K562 (cell line): ENCODE data around the gene DENND6A. TPM values are rescaled to one million over a fixed set of nuclear protein-coding genes. Genes with fewer than 3 reads are reported as not detected.

Source experiments
- ATAC-seq: fragments of 200-7000 bp; cut with Tn5 transposase; 3 replicates; pipeline ENCODE4 v1.9.1; 2020; ENCODE audit warnings: moderate library complexity
- BruUV-seq: library from RNA; stranded (reverse); fragments of 400-500 nt; replicated peaks from 2 replicates; lab custom pipeline; 2021; lab: Mats Ljungman, UMichigan
- CTCF ChIA-PET: fragments of 300-600 bp; formaldehyde crosslinking; extraction: SDS; loops from one replicate; lab custom pipeline; 2021; ENCODE audit warnings: low intra/inter-chr PET ratio; lab: Yijun Ruan, JAX
- POLR2A ChIA-PET: fragments of 300-600, 350-650 bp; sonication (Branson Sonifier 250); formaldehyde crosslinking; extraction: SDS; loops from one replicate; lab custom pipeline; 2021; ENCODE audit warnings: antibody characterized with exemption, inconsistent platforms; lab: Yijun Ruan, JAX
- DNase-seq, 4 experiments: peaks; one replicate each; pipeline versions ENCODE4 v3.0.0 to v3.0.0-alpha.2; 2011 to 2018; ENCODE audit warnings: low spot score in 3 of 4, mixed read lengths in 3 of 4; ENCODE audit errors: extremely low read depth in 1 of 4
- FAIRE-seq: peaks from 2 replicates; lab custom pipeline; 2011; peaks lifted over from hg19 to GRCh38; lab: Jason Lieb, UNC
- H2AFZ ChIP-seq: 2 replicates; pipeline ENCODE4 v1.6.0; 2011; ENCODE audit warnings: low read depth, low read length, control low read depth, inconsistent platforms
- H3K27ac ChIP-seq: fragments of 200-600 bp; 3 replicates; pipeline ENCODE4 v1.8.0; 2011; ENCODE audit warnings: low read depth, mild to moderate bottlenecking, control low read depth, inconsistent platforms, low read length, moderate library complexity, mixed read lengths; ENCODE audit errors: extremely low read depth
- H3K27me3 ChIP-seq, 2 experiments: fragments of 300-600 bp in 1 of 2; 2 replicates in 1 of 2; 3 replicates in 1 of 2; pipeline versions ENCODE4 v1.6.0 to v1.8.0; 2011; ENCODE audit warnings: inconsistent platforms in 2 of 2, low read length in 2 of 2, mild to moderate bottlenecking in 1 of 2, mixed read lengths in 1 of 2, moderate library complexity in 1 of 2; ENCODE audit not compliant: control insufficient read depth in 2 of 2, insufficient read depth in 2 of 2
- H3K36me3 ChIP-seq: fragments of 300-600 bp; 3 replicates; pipeline ENCODE4 v1.8.0; 2011; ENCODE audit warnings: mild to moderate bottlenecking, low read length, inconsistent platforms; ENCODE audit not compliant: control insufficient read depth, insufficient read depth
- H3K4me1 ChIP-seq, 2 experiments: fragments of 200-600 bp in 1 of 2; replicated peaks in 1 of 2; 2 replicates in 1 of 2; 3 replicates in 1 of 2; pipeline versions ENCODE4 v1.5.1 to v1.8.0; 2011; ENCODE audit warnings: inconsistent platforms in 2 of 2, low read length in 2 of 2, mild to moderate bottlenecking in 1 of 2, mixed read lengths in 1 of 2, moderate library complexity in 1 of 2; ENCODE audit not compliant: control insufficient read depth in 2 of 2, insufficient read depth in 2 of 2
- H3K4me2 ChIP-seq: 2 replicates; pipeline ENCODE4 v1.6.1; 2011; ENCODE audit warnings: low read length, control low read depth, inconsistent platforms, mixed read lengths; ENCODE audit not compliant: insufficient read depth
- H3K4me3 ChIP-seq: fragments of 200-600 bp; sonication (generic), shearing (Covaris generic); 2 replicates; pipeline ENCODE4 v1.5.1; 2016; ENCODE audit warnings: control low read depth, inconsistent platforms
- H3K79me2 ChIP-seq: fragments of 200-600 bp; 3 replicates; pipeline ENCODE4 v1.8.0; 2011; ENCODE audit warnings: low read length, inconsistent platforms; ENCODE audit not compliant: control insufficient read depth, insufficient read depth
- H3K9ac ChIP-seq, 2 experiments: 2 replicates each; pipeline versions ENCODE4 v1.6.0 to v1.6.1; 2011; ENCODE audit warnings: low read depth in 2 of 2, low read length in 2 of 2, control low read depth in 1 of 2, inconsistent platforms in 1 of 2, mild to moderate bottlenecking in 1 of 2, mixed read lengths in 1 of 2; ENCODE audit not compliant: insufficient read depth in 1 of 2
- H3K9me1 ChIP-seq: one replicate; pipeline ENCODE4 v1.6.0; 2011; ENCODE audit warnings: inconsistent platforms, mild to moderate bottlenecking, low read length, moderate library complexity; ENCODE audit not compliant: control insufficient read depth, insufficient read depth
- H3K9me3 ChIP-seq: replicated peaks from 2 replicates; pipeline ENCODE4 v1.5.1; 2011; ENCODE audit warnings: low read depth, low read length, inconsistent platforms; ENCODE audit not compliant: control insufficient read depth, insufficient read depth
- H4K20me1 ChIP-seq: replicated peaks from 2 replicates; pipeline ENCODE4 v1.6.1; 2011; ENCODE audit warnings: low read length, inconsistent platforms, mixed read lengths; ENCODE audit not compliant: control insufficient read depth, insufficient read depth
- ARNT ChIP-seq, 2 experiments: fragments of 450-650 bp; IDR thresholded peaks; 2 replicates each; pipeline ENCODE4 v1.6.1; 2016; ENCODE audit warnings: mild to moderate bottlenecking in 1 of 2
- CBFB ChIP-seq: sonication (generic); formaldehyde crosslinking; IDR thresholded peaks from 2 replicates; pipeline ENCODE4 v1.4.0; 2020; ENCODE audit warnings: mild to moderate bottlenecking, missing genetic modification reagents
- CEBPB ChIP-seq: fragments of 450-650 bp; IDR thresholded peaks from 2 replicates; pipeline ENCODE4 v1.6.1; 2016; ENCODE audit warnings: missing genetic modification characterization, missing compliant biosample characterization
- COPS2 ChIP-seq: fragments of 450-650 bp; conservative IDR thresholded peaks from 2 replicates; pipeline ENCODE4 v1.6.1; 2016; ENCODE audit warnings: mild to moderate bottlenecking, moderate library complexity
- CTBP1 ChIP-seq: fragments of 450-650 bp; IDR thresholded peaks from 2 replicates; pipeline ENCODE4 v1.6.1; 2016; ENCODE audit warnings: borderline replicate concordance
- HDAC1 ChIP-seq, 2 experiments: fragments of 450-650 bp; IDR thresholded peaks; 2 replicates each; pipeline ENCODE4 v1.6.1; 2016 to 2017; ENCODE audit warnings: inconsistent platforms in 1 of 2, mild to moderate bottlenecking in 1 of 2, moderate library complexity in 1 of 2
- MEF2D ChIP-seq: conservative IDR thresholded peaks from 2 replicates; pipeline ENCODE4 v1.6.1; 2016; ENCODE audit warnings: low read depth, missing genetic modification characterization, missing compliant biosample characterization
- NR1H2 ChIP-seq: sonication (generic); formaldehyde crosslinking; IDR thresholded peaks from 2 replicates; pipeline ENCODE4 v1.4.0; 2020; ENCODE audit warnings: mild to moderate bottlenecking, missing genetic modification reagents
- SMARCA4 ChIP-seq: fragments of 450-650 bp; IDR thresholded peaks from 2 replicates; pipeline ENCODE4 v1.6.1; 2016
- SMARCE1 ChIP-seq: fragments of 450-650 bp; IDR thresholded peaks from 2 replicates; pipeline ENCODE4 v1.7.1; 2016; ENCODE audit warnings: mild to moderate bottlenecking
- TOE1 ChIP-seq, 2 experiments: fragments of 450-650 bp in 1 of 2; sonication (generic) in 1 of 2; formaldehyde crosslinking in 1 of 2; IDR thresholded peaks; 2 replicates each; pipeline versions ENCODE4 v1.7.1 to v1.8.0; 2016 to 2022; ENCODE audit warnings: borderline replicate concordance in 2 of 2, mild to moderate bottlenecking in 2 of 2, antibody characterized with exemption in 1 of 2, inconsistent platforms in 1 of 2, low read depth in 1 of 2, missing genetic modification reagents in 1 of 2, moderate library complexity in 1 of 2
- ZBTB33 ChIP-seq: sonication (generic); formaldehyde crosslinking; IDR thresholded peaks from 2 replicates; pipeline ENCODE4 v1.8.1; 2023; ENCODE audit warnings: mild to moderate bottlenecking, missing genetic modification reagents
- ZEB2 ChIP-seq: fragments of 450-650 bp; IDR thresholded peaks from 2 replicates; pipeline ENCODE4 v1.6.1; 2016
- ZNF165 ChIP-seq: fragments of 250-450 bp; sonication (Bioruptor Pico); IDR thresholded peaks from 2 replicates; pipeline ENCODE4 v1.4.0; 2020; ENCODE audit warnings: borderline replicate concordance
- ZNF274 ChIP-seq: IDR thresholded peaks from 2 replicates; pipeline ENCODE4 v1.6.1; 2011; ENCODE audit warnings: low read depth, mild to moderate bottlenecking, low read length, moderate library complexity, borderline replicate concordance
- ZNF354B ChIP-seq: fragments of 250-450 bp; sonication (Bioruptor Pico); IDR thresholded peaks from 2 replicates; pipeline ENCODE4 v1.4.0; 2020
- ZZZ3 ChIP-seq: fragments of 450-650 bp; IDR thresholded peaks from 2 replicates; pipeline ENCODE4 v1.6.1; 2016; ENCODE audit warnings: antibody characterized with exemption, mild to moderate bottlenecking, moderate library complexity
- WGBS: fragments of 100-300 bp; shearing (Covaris generic); methylation state at CpG from one replicate; pipeline ENCODE4 v1.1.6; 2016; ENCODE audit warnings: low coverage, mixed read lengths; ENCODE audit not compliant: insufficient coverage; ENCODE audit errors: missing lambda C conversion rate; 5-methylcytosine and 5-hydroxymethylcytosine counted together
- in situ Hi-C: fragments of 300-500 bp; cut with MboI; formaldehyde crosslinking; loops from 4 replicates; pipeline ENCODE4 v1.15.0; 2018; ENCODE audit warnings: inconsistent platforms, mixed read lengths
- intact Hi-C: fragments of 100-400 bp; cut with micrococcal nuclease; formaldehyde crosslinking; loops from 2 replicates; pipeline ENCODE4 v1.14.2; 2022
- polyA plus RNA-seq, 8 experiments: library from polyadenylated mRNA; depleted of rRNA in 4 of 8; stranded (reverse) in 5 of 8; unstranded in 3 of 8; fragments of >200 nt; fragmentation: Nextera tagmentation in 2 of 8; fragmentation: Illumina TruSeq in 1 of 8; extraction: Ambion mirVana in 2 of 8; extraction: Trizol in 1 of 8; gene quantifications; 2 replicates each; pipeline versions ENCODE4 v1.2.1 to v1.2.3, GENCODE V29; 2011 to 2014; ENCODE audit warnings: inconsistent platforms in 1 of 8, missing spikeins in 1 of 8
- total RNA-seq, 7 experiments: library from RNA; depleted of rRNA in 6 of 7; stranded (reverse); fragments of >200 nt in 6 of 7; fragmentation: Illumina TruSeq in 2 of 7; extraction: Trizol in 2 of 7; gene quantifications; 2 replicates each; pipeline versions ENCODE4 v1.2.1 to v1.2.3, GENCODE V29; 2011 to 2021; ENCODE audit warnings: low replicate concordance in 1 of 7

The DENND6A gene
- total and polyA plus RNA-seq, 9 of the 15 experiments (the other 6 are each of a cell fraction or from before 2014, with no cell fraction given): 1.5 to 12.7 (median 7.1) TPM

DNA sequence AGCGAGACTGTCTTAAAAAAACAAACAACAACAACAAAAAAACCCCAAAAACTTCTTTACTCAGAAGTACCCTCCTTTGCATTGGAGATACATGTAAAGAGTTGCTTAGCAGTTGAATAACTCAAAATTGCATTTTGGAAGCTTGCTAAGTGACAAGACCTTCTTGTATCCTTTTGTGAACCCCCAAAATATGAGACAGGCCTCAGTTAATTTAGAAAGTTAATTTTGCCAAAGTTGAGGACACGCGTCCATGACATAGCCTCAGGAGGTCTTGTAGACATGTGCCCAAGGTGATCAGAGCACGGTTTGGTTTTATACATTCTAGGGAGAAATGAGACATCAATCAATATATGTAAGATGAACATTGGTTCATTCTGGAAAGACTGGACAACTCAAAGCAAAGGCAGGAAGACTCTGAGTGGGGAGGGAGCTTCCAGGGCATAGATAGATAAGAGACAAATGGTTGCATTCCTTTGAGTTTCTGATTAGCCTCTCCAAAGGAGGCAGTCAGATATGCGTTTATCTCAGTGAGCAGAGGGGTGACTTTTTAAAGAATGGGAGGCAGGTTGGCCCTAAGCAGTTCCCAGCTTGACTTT lies 94.0 kb downstream of the DENND6A start:
- DNase-seq (peak in 2 of 4 experiments; percentile 48 to 85), ATAC-seq (no peak), FAIRE-seq (peak; percentile 78)
- Histone ChIP-seq H3K4me1 (peaks cover 9 to 12% of the 10 kb centered on the region in 2 experiments; a peak in 4 of 5 replicates), H3K4me2 (peak overlapping the region; percentile 76), H3K27me3 (no peaks in the 10 kb centered on the region), H4K20me1 (peaks cover 7% of the 10 kb centered on the region), H3K9me1 (no peaks in the 10 kb centered on the region), H3K79me2 (peaks cover 46% of the 10 kb centered on the region), H3K27ac (peak overlapping the region; percentile 94), H3K9me3 (no peaks in the 10 kb centered on the region), H3K4me3 (peak overlapping the region; percentile 42), H3K36me3 (peaks cover 15% of the 10 kb centered on the region; the same call in 2 of the 3 replicates), H2AFZ (0 out of 2 replicates have a peak overlapping the region, but pooled peaks have one; percentile 44), H3K9ac (peak overlapping the region; percentile 74 to 90)
- no TSS peak for BruUV-seq
- intact Hi-C loops: loop anchor here (5.0 kb wide), 1 partner anchor 93 kb away; the partner anchor contains the start of gene DENND6A
- in situ Hi-C loops: no loop called here
- ChIA-PET CTCF (no interaction called here), POLR2A (interaction anchor here (0.6 to 1.1 kb wide), 3 partner anchors 53 to 223 kb away, joined by 3 to 4 read pairs (median 3); no protein-coding TSS in a partner anchor)
- 2% methylated on average over 4 of the region's 5 CpGs for WGBS
- TF ChIP-seq COPS2: no peak
- TF ChIP-seq CEBPB (tag): no peak
- no peak for TF ChIP-seq TOE1 (IDR thresholded peaks at IDR 0.05; ENCODE audit: borderline replicate concordance)
- TF ChIP-seq TOE1 (CRISPR knock-in tag; IDR thresholded peaks at IDR 0.05; ENCODE audit: borderline replicate concordance, low read depth): no peak
- peak; percentile 94 for TF ChIP-seq SMARCA4
- TF ChIP-seq ZEB2: peak; percentile 39; the same call in 1 of the 2 replicates
- TF ChIP-seq CBFB (CRISPR knock-in tag): no peak
- TF ChIP-seq ZNF165 (CRISPR knock-in tag): no peak
- TF ChIP-seq NR1H2: no peak
- TF ChIP-seq ZNF354B: no peak
- TF ChIP-seq ZNF274: no peak
- TF ChIP-seq ARNT (IDR thresholded peaks at IDR 0.05): peak; percentile 76 to 78; a peak in 2 of 4 replicates
- TF ChIP-seq ZZZ3: no peak
- TF ChIP-seq MEF2D: no peak
- TF ChIP-seq HDAC1 (IDR thresholded peaks at IDR 0.05): peak; percentile 69 to 88; a peak in 3 of 4 replicates
- TF ChIP-seq ZBTB33 (CRISPR knock-in tag): 0 out of 2 replicates have a peak, but pooled peaks have one; percentile 16
- TF ChIP-seq SMARCE1: peak; percentile 83
- peak; percentile 49; the same call in 1 of the 2 replicates for TF ChIP-seq CTBP1
